ENCODE data around the gene CFAP97D1. TPM values are rescaled to one million over a fixed set of nuclear protein-coding genes. Genes with fewer than 3 reads are reported as not detected.

Gene CFAP97D1
- polyA plus RNA-seq, 1 donor (not counting 4 experiments of a cell fraction or from before 2014, with no cell fraction given), result not detected

DNA sequence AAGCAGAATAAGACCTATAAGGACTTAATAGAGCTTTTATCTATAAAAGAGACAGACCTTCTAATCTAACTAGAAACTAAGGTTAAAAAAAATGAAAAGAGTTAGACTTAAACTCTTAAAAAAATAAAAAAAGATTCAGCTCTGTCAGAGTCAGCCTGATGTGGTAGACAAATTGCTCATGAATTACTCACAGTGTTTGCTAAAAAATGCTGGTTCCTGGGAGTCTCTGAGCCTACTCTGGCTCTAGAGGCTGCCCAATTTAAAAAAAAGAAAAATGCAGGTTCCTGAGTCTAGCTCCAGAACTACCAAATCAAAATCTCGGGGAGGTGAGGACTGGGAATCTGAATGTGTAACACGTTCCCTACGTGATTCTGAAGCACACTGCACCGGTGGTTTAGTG, 39.7 kb upstream of the CFAP97D1 start:
- H3K9me3 ChIP-seq (ENCODE audit: control insufficient read depth, low read depth, low read length), result no peaks in the 10 kb centered on the region
- no peak overlapping the region for H2AFZ ChIP-seq (ENCODE audit: control insufficient read depth, low read length)
- no peak overlapping the region for H3K27ac ChIP-seq (ENCODE audit: control insufficient read depth, insufficient read depth, low read length)
- dilution Hi-C loops (cut with MboI; ENCODE audit: extremely low pct_ligation_motif_present, low sequenced_read_pairs), result no loop called here
- DNase-seq (ENCODE audit: low read depth, low spot score) (no peak), FAIRE-seq (no peak)
- H3K4me2 ChIP-seq (ENCODE audit: control insufficient read depth, extremely low read depth, insufficient read depth, low read depth, low read length), result no peak overlapping the region
- TF ChIP-seq, protein P1, sequence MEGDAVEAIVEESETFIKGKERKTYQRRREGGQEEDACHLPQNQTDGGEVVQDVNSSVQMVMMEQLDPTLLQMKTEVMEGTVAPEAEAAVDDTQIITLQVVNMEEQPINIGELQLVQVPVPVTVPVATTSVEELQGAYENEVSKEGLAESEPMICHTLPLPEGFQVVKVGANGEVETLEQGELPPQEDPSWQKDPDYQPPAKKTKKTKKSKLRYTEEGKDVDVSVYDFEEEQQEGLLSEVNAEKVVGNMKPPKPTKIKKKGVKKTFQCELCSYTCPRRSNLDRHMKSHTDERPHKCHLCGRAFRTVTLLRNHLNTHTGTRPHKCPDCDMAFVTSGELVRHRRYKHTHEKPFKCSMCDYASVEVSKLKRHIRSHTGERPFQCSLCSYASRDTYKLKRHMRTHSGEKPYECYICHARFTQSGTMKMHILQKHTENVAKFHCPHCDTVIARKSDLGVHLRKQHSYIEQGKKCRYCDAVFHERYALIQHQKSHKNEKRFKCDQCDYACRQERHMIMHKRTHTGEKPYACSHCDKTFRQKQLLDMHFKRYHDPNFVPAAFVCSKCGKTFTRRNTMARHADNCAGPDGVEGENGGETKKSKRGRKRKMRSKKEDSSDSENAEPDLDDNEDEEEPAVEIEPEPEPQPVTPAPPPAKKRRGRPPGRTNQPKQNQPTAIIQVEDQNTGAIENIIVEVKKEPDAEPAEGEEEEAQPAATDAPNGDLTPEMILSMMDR (optimal IDR thresholded peaks at IDR 0.05 in 1 of 3, IDR thresholded peaks at IDR 0.05 in 1 of 3, conservative IDR thresholded peaks at IDR 0.05 in 1 of 3; ENCODE audit: extremely low read depth in 1 of 3, insufficient read depth in 2 of 3, low read length in 3 of 3), result no peak
- no peak for TF ChIP-seq EZH2 (IDR thresholded peaks at IDR 0.05; ENCODE audit: low read length)
- no peaks in the 10 kb centered on the region for H3K79me2 ChIP-seq (ENCODE audit: control insufficient read depth, insufficient read depth, low read length)
- H4K20me1 ChIP-seq (ENCODE audit: control insufficient read depth, extremely low read depth, insufficient read depth, low read length), result no peaks in the 10 kb centered on the region
- H3K36me3 ChIP-seq (ENCODE audit: control insufficient read depth in 2 of 2, extremely low read depth in 1 of 2, insufficient read depth in 2 of 2, low read length in 2 of 2), result no peaks in the 10 kb centered on the region
- no peak overlapping the region for H3K9ac ChIP-seq (ENCODE audit: control insufficient read depth, extremely low read depth, insufficient read depth, low read length)
- peaks cover 6% of the 10 kb centered on the region for H3K4me1 ChIP-seq (ENCODE audit: control insufficient read depth, extremely low read depth, insufficient read depth, low read length)
- no peaks in the 10 kb centered on the region for H3K9me1 ChIP-seq (ENCODE audit: control insufficient read depth, extremely low read depth, insufficient read depth, low read length)
- no peak overlapping the region for H3K4me3 ChIP-seq (ENCODE audit: control insufficient read depth in 2 of 3, extremely low read depth in 1 of 3, insufficient read depth in 2 of 3, low read depth in 1 of 3, low read length in 3 of 3)
- no peaks in the 10 kb centered on the region for H3K27me3 ChIP-seq (ENCODE audit: control insufficient read depth, extremely low read depth, insufficient read depth, low read length)

DNA sequence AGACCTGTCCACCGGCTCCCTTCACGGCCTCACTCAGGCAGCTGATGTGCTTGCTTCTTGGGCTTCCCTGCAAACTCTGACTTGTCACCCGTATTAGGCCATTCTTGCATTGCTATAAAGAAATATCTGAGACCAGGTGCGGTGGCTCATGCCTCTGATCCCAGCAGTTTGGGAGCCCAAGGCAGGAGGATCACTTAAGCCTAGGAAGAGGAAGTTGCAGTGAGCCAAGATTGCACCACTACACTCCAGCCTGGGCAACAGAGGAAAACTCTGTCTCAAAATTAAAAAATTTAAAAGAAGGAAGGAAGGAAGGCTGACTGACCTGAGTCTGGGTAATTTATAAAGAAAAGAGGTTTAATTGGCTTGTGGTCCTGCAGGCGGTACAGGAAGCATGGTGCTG, 38.6 kb upstream of the CFAP97D1 start:
- Histone ChIP-seq H3K9ac (ENCODE audit: control insufficient read depth, extremely low read depth, insufficient read depth, low read length) (no peak overlapping the region), H3K27me3 (ENCODE audit: control insufficient read depth, extremely low read depth, insufficient read depth, low read length) (no peaks in the 10 kb centered on the region), H3K79me2 (ENCODE audit: control insufficient read depth, insufficient read depth, low read length) (no peaks in the 10 kb centered on the region), H3K4me3 (ENCODE audit: control insufficient read depth in 2 of 3, extremely low read depth in 1 of 3, insufficient read depth in 2 of 3, low read depth in 1 of 3, low read length in 3 of 3) (no peak overlapping the region), H4K20me1 (ENCODE audit: control insufficient read depth, extremely low read depth, insufficient read depth, low read length) (no peaks in the 10 kb centered on the region), H3K9me3 (ENCODE audit: control insufficient read depth, low read depth, low read length) (no peaks in the 10 kb centered on the region), H3K36me3 (ENCODE audit: control insufficient read depth in 2 of 2, extremely low read depth in 1 of 2, insufficient read depth in 2 of 2, low read length in 2 of 2) (no peaks in the 10 kb centered on the region), H3K4me2 (ENCODE audit: control insufficient read depth, extremely low read depth, insufficient read depth, low read depth, low read length) (no peak overlapping the region), H3K27ac (ENCODE audit: control insufficient read depth, insufficient read depth, low read length) (no peak overlapping the region), H3K4me1 (ENCODE audit: control insufficient read depth, extremely low read depth, insufficient read depth, low read length) (peaks cover 6% of the 10 kb centered on the region), H2AFZ (ENCODE audit: control insufficient read depth, low read length) (no peak overlapping the region), H3K9me1 (ENCODE audit: control insufficient read depth, extremely low read depth, insufficient read depth, low read length) (no peaks in the 10 kb centered on the region)
- TF ChIP-seq, protein P1 (optimal IDR thresholded peaks at IDR 0.05 in 1 of 3, IDR thresholded peaks at IDR 0.05 in 1 of 3, conservative IDR thresholded peaks at IDR 0.05 in 1 of 3; ENCODE audit: extremely low read depth in 1 of 3, insufficient read depth in 2 of 3, low read length in 3 of 3), result no peak
- TF ChIP-seq EZH2 (IDR thresholded peaks at IDR 0.05; ENCODE audit: low read length), result no peak
- no peak for DNase-seq (ENCODE audit: low read depth, low spot score)
- dilution Hi-C loops (cut with MboI; ENCODE audit: extremely low pct_ligation_motif_present, low sequenced_read_pairs), result no loop called here
- no peak for FAIRE-seq

Data from keratinocyte (primary cell).